Stomach (tissue), 4 donors: ENCODE results near the gene ITLN1.

ENCODE experiments used
- POLR2A ChIP-seq, 4 donors: fragments of 450-650 bp; IDR thresholded peaks; one replicate each; pipeline ENCODE4 v1.6.1; 2016; ENCODE audit warnings: antibody characterized with exemption in 4 of 4, control low read depth in 2 of 4, mild to moderate bottlenecking in 1 of 4, moderate library complexity in 1 of 4
- POLR2AphosphoS5 ChIP-seq, 3 donors: sonication (generic); formaldehyde crosslinking; IDR thresholded peaks; one replicate each; pipeline ENCODE4 v1.6.1; 2016; ENCODE audit warnings: antibody characterized with exemption in 3 of 3
- TF ChIP-seq, protein P1 (sequence below), 7 experiments: fragments of 450-650 bp in 4 of 7; fragments of 200-600 bp in 3 of 7; sonication (generic) in 3 of 7; IDR thresholded peaks; one replicate each; pipeline ENCODE4 v1.5.1; 2016 to 2019; ENCODE audit warnings: antibody characterized with exemption in 7 of 7, control low read depth in 2 of 7, mild to moderate bottlenecking in 1 of 7

DNA sequence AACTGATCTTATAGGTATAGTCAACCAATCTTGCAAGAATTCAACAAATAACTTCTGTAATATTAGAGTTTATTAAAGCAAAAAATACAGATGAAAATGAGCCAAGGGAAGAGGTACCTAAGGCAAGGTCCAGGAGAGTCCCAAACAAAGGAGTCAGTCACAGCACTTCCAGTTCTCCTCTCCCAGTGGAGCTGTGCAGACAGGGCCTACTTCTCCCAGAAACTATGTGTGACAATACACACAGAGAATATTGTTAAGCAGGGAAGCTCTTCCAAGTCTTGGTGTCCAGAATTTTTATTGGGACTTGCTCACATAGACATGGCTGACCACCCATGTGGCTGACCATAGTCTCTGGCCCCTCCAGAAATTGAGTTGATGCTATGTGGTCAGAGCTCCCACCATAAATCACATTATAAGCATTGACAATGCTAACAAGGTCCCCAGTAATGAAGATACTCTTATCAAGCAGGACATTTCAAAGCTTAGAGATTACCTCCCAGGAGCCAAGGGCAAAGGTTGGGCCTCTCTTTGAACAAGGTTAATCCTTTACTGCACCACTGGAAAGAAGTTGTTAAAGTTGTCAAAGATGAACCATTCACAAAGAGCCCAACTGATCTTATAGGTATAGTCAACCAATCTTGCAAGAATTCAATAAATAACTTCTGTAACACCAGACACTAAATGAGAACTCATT is 18.8 kb downstream of the ITLN1 start:
- TF ChIP-seq, protein P1, sequence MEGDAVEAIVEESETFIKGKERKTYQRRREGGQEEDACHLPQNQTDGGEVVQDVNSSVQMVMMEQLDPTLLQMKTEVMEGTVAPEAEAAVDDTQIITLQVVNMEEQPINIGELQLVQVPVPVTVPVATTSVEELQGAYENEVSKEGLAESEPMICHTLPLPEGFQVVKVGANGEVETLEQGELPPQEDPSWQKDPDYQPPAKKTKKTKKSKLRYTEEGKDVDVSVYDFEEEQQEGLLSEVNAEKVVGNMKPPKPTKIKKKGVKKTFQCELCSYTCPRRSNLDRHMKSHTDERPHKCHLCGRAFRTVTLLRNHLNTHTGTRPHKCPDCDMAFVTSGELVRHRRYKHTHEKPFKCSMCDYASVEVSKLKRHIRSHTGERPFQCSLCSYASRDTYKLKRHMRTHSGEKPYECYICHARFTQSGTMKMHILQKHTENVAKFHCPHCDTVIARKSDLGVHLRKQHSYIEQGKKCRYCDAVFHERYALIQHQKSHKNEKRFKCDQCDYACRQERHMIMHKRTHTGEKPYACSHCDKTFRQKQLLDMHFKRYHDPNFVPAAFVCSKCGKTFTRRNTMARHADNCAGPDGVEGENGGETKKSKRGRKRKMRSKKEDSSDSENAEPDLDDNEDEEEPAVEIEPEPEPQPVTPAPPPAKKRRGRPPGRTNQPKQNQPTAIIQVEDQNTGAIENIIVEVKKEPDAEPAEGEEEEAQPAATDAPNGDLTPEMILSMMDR (IDR thresholded peaks at IDR 0.05): no peak
- TF ChIP-seq POLR2A (IDR thresholded peaks at IDR 0.05): no peak
- TF ChIP-seq POLR2AphosphoS5 (IDR thresholded peaks at IDR 0.05): no peak
